ENCODE results near the gene RGL1.
"Not testable (repeated sequence)": the region's sequence is repeated elsewhere in the genome, so short reads cannot be mapped to it uniquely, and the experiment has no call there.

RGL1 gene

DNA sequence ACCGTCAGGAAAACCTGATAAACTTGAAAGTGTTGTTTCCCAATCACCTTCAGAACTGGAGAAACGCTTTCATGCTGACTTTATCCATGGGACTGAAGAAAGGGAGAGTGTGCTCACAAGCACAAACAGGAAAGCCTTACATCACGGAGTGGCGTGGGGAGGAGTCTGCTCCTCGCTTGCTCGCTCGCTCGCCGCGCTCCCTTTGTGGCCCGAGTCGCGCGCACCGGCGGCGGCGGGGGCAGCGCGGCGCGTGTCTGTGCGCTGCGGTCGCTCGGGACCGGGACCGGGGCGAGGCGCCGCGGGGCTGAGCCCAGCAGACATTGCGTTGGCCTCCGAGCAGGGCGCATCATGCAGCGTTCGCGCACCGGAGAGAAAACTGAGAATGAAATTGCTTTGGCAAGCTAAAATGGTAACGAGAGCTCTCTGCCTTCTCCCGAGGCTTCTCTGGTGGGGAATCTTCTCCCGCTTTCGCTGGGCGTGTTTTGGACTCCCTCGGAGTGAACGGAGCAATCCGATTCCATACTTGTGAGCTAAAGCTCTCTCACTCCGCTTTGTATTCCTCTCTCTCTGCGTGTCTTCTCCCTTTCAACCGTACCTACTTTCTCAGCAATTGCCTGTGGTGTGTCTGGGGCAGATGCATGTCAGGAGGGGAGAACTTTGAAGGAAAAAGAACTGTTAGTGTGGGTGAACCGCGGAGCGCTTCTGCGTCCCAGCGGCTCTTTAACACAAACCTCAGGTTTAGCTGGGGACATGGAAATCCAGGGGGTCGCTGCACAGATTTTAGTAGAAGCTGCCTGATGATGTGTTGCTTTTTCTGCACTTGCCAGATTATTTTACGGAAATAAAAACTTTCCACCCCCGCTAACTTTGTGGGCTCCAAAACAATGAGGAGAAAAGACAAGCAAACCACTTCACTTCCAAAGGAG, at the start of gene RGL1:
Gene RGL1 (plus strand): TSS at position 205 of the 926 bp plus-strand sequence. CDS start 178 bp downstream, at position 383.
- peak; percentile 1 for DNase-seq

- no peak for DNase-seq
Observed at GRCh38 chr1:183756326-183756725, 48.6 kb upstream of the RGL1 start.

GRCh38 chr1:183757061-183757460, 47.9 kb upstream of the RGL1 start:
- DNase-seq: no peak

GRCh38 chr1:183758913-183759312, 46.0 kb upstream of the RGL1 start:
- DNase-seq: no peak

DNA sequence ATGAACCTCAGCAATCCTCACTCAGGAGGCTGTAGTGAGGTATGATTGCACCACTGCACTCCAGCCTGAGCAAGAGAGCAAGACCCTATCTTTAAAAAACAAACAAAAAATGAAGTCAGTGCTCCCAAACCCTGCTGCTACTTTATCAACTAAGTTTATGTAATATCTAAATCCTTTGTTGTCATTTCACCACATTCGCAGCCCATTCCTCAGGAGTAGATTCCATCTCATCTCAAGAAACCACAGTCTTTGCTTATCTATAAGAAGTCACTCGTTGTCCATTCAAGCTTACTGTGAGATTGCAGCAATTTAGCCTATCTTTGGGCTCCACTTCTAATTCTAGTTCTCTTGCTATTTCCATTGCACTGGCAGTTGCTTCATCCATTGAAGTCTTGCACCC, 44.3 kb upstream of the RGL1 start:
- no peak for DNase-seq

- no peak for DNase-seq
Observed at GRCh38 chr1:183761871-183762270, 43.0 kb upstream of the RGL1 start.

- DNase-seq: not testable (repeated sequence)
Observed at GRCh38 chr1:183762856-183763255, 42.1 kb upstream of the RGL1 start.

DNA sequence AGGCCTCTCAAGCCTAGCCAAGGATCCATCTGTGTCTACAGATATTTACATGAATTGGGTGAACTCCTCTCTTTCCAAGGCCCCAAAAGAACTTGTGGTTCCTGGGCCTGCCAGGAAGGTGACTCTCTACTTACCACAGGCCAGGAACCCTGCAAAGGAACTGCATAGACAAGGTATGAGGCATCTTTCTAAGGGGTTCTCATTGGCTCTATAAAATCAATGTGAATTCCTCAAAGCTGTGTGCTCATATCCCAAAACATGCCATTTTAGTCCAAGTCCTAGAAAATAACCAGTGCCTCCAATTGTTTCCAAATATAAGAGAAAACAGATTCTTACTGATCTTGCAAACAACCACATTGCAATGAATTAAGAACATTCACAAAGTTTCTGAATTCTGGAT, 39.9 kb upstream of the RGL1 start:
- DNase-seq: no peak

GRCh38 chr1:183769956-183770815, 34.7 kb upstream of the RGL1 start:
- no peak for DNase-seq

DNA sequence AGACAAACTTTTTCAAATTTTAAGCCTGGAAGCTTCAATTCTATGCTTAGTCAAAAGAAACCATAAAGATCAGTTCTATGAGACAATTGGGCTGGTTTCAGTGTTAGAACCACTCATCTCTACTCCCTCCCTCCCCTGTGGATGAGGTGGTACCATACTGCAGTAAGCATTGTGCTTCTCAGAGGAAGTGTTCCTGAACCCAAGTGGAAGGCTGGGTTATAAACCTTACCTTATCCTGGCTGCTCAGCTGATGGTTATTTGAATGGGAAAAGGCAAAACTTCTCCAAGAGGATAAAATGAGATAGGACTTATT, 34.1 kb upstream of the RGL1 start:
- no peak for DNase-seq

GRCh38 chr1:183773482-183774274, 31.2 kb upstream of the RGL1 start:
- DNase-seq: no peak

- no peak for DNase-seq
Observed at GRCh38 chr1:183774938-183775337, 30.0 kb upstream of the RGL1 start.

GRCh38 chr1:183776731-183777130, 28.2 kb upstream of the RGL1 start:
- DNase-seq: no peak

GRCh38 chr1:183777328-183777727, 27.6 kb upstream of the RGL1 start:
- DNase-seq: no peak

DNA sequence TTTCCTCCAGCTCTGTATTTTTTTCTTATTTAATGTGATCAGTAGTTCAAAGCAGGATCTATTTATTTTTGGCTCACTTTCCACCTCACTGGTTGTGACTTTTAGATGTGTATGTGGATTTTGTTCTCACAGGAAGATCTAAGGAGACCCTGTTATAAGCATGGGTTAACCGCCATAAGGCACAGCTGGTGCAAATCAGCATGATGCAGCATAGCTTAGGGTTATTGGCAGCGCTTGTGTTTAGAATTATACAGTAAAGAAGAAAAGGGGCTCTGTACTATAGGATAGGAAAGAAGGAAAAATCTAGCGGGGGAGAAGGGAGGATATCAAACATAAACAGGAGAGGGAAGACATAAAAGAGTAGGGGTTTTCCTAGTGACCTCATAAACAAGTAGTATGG, 26.9 kb upstream of the RGL1 start:
- no peak for DNase-seq

DNA sequence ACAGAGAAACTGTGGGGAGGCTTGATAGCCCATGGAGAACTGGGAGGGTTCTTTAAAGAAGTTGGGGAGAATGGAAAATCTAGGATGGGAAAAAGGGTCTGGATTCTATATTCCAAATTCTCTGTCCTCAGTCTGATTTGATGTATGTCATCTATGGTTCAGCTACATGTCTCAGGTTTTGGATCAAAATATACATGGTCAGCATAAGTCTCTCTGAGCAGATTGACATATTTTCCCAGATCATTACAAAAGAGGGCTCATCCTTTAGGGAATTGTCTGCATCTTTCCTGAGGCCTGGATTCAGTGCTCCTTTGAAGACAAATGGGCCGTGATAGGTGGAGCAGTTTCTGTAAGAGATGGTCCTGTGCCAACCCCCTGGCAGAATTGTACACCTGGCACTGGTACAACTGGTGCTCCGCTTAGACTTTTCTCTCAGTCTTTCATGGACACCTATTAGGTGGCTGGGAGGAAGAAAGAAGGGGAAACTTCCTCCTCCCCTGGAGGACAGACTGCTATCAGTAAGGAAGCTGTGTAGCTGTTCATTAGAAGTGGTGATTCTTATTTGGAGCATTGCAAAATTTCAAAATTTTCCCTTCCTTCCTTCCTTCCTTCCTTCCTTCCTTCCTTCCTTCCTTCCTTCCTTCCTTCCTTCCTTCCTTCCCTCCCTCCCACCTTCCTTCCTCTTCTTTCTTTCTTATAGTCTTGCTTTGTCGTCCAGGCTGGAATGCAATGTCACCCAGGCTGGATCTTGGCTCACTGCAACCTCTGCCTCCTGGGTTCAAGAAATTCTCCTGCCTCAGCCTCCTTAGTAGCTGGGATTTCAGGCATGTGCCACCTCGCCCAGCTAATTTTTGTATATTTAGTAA, 26.1 kb upstream of the RGL1 start:
- DNase-seq: no peak

DNA sequence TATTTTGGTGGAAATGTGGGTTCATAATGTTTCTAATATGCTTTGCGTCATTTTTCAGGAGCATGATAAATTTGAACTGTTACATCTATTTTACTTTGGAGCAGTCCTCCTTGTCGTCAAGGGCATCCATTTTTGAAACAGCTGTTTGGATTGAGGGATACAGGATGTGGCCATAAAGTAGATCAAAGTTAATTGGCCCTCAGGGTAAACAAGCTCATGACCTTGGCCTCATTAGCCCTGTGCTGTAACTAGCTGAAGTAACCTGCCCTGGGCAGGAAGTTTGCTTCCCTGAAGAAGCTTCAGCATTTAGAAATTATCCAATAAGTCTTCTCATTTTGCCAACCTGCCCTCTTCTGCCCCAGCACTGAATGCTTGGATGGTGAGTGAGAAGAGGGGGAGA, 24.8 kb upstream of the RGL1 start:
- DNase-seq: no peak

DNA sequence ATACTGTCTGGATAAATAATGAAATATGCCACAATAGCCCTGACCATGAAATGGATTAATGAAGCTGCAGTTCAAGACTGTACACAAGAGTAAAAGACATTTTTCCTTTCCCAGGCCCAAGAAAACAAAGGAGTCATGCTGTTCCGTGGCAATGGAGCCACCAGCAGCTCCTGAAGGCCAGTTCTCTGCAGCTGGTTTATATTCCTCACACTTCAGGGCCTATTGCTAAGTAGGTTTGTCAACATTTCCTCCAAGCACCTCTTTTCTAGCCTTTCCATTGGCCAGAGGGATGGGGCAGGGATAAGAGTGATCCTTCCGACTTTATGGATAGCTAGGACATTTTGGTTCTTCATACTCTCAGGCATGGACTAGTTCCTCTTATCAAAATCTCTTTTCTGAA, 24.2 kb upstream of the RGL1 start:
- DNase-seq: no peak

DNA sequence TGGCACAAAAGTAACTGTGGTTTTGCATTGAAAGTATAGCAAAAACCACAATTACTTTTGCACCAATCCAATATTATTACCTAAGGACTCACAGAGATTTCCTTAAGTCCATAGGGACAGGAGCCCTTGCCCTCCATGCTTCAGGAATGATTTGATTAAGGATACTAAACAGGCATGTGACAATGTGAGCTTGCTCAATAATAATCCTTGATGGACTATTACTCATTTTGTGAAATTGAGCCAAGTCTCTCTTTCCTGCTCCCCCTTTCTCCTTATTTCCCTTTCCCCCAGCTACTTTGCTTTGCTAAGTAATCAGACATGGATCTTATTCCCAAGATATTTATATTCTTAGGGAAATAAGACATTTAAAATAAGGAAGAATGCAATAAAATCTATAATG, 21.6 kb upstream of the RGL1 start:
- no peak for DNase-seq

- no peak for DNase-seq
Observed at GRCh38 chr1:183783767-183784637, 20.9 kb upstream of the RGL1 start.

DNA sequence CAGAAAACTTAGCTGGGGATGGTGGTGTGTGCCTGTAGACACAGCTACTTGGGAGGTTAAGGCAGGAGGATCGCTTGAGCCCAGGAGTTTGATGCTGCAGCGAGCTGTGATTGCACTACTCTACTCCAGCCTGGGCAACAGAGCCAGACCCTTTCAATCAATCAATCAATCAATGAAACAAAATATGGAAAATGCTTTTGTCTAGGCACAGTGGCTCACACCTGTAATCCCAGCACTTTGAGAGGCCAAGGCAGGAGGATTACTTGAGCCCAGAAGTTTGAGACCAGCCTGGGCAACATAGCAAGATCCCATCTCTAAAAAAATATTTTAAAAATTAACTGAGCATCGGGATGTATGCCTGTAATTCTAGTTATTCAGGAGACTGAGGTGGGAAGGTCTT, 19.0 kb upstream of the RGL1 start:
- not testable (repeated sequence) for DNase-seq
